Stimulated activated memory B cell treated with anti-CD40 and anti-IgM and Interleukin-4, amounts not matched to agents 10 μg/mL and 1 μg/mL and 100 μg/mL, for 72 hours (primary cell): Measurements from ENCODE around the gene CLRN3.
A peak's percentile ranks its signal among the peaks of the same experiment; 100 is the strongest.

Experiments used
- ATAC-seq: fragments of 150-1000 bp; cut with Tn5 transposase; 2 replicates; pipeline ENCODE4 v1.10.0; 2021
- H3K27ac Mint-ChIP-seq: one replicate; pipeline ENCODE4 v1.8.0; 2022; ENCODE audit warnings: mild to moderate bottlenecking, mixed read lengths
- H3K27me3 Mint-ChIP-seq: one replicate; pipeline ENCODE4 v1.8.0; 2022; ENCODE audit warnings: mixed read lengths
- H3K36me3 Mint-ChIP-seq: one replicate; pipeline ENCODE4 v1.8.0; 2022; ENCODE audit warnings: mixed read lengths
- H3K4me1 Mint-ChIP-seq: one replicate; pipeline ENCODE4 v1.8.0; 2022; ENCODE audit warnings: mixed read lengths
- H3K4me3 Mint-ChIP-seq: one replicate; pipeline ENCODE4 v1.8.0; 2022; ENCODE audit warnings: mild to moderate bottlenecking, moderate library complexity, mixed read lengths
- H3K9me3 Mint-ChIP-seq: one replicate; pipeline ENCODE4 v1.8.0; 2022; ENCODE audit warnings: mixed read lengths

Gene CLRN3

GRCh38 chr10:127877116-127877515, 15.6 kb downstream of the CLRN3 start:
- Mint-ChIP-seq H3K9me3 (no peaks in the 10 kb centered on the region), H3K4me3 (no peak overlapping the region), H3K4me1 (peaks cover 18% of the 10 kb centered on the region), H3K27me3 (peaks cover 13% of the 10 kb centered on the region), H3K36me3 (no peaks in the 10 kb centered on the region), H3K27ac (no peak overlapping the region)
- ATAC-seq: no peak

- Mint-ChIP-seq H3K9me3 (no peaks in the 10 kb centered on the region), H3K4me1 (peaks cover 16% of the 10 kb centered on the region), H3K27me3 (peaks cover 13% of the 10 kb centered on the region), H3K4me3 (no peak overlapping the region), H3K36me3 (no peaks in the 10 kb centered on the region), H3K27ac (no peak overlapping the region)
- no peak for ATAC-seq
Measured at GRCh38 chr10:127875916-127876315, 16.8 kb downstream of the CLRN3 start.

GRCh38 chr10:127875449-127875765, 17.3 kb downstream of the CLRN3 start:
- H3K9me3 Mint-ChIP-seq: no peaks in the 10 kb centered on the region
- H3K4me1 Mint-ChIP-seq: peaks cover 10% of the 10 kb centered on the region
- no peaks in the 10 kb centered on the region for H3K36me3 Mint-ChIP-seq
- H3K27ac Mint-ChIP-seq: no peak overlapping the region
- H3K4me3 Mint-ChIP-seq: no peak overlapping the region
- peaks cover 13% of the 10 kb centered on the region for H3K27me3 Mint-ChIP-seq
- no peak for ATAC-seq

GRCh38 chr10:127874671-127875448, 17.9 kb downstream of the CLRN3 start:
- H3K36me3 Mint-ChIP-seq: no peaks in the 10 kb centered on the region
- peak; percentile 18 for ATAC-seq
- peaks cover under 1% of the 10 kb centered on the region for H3K9me3 Mint-ChIP-seq
- H3K4me1 Mint-ChIP-seq: peaks cover 6% of the 10 kb centered on the region
- peaks cover 13% of the 10 kb centered on the region for H3K27me3 Mint-ChIP-seq
- no peak overlapping the region for H3K4me3 Mint-ChIP-seq
- H3K27ac Mint-ChIP-seq: no peak overlapping the region

- ATAC-seq: peak; percentile 41
Measured at GRCh38 chr10:127873901-127874470, 18.8 kb downstream of the CLRN3 start.

GRCh38 chr10:127872871-127873600, 19.7 kb downstream of the CLRN3 start:
- H3K36me3 Mint-ChIP-seq: no peaks in the 10 kb centered on the region
- peaks cover 10% of the 10 kb centered on the region for H3K9me3 Mint-ChIP-seq
- no peak for ATAC-seq
- H3K27me3 Mint-ChIP-seq: peaks cover 13% of the 10 kb centered on the region
- peaks cover 6% of the 10 kb centered on the region for H3K4me1 Mint-ChIP-seq
- H3K4me3 Mint-ChIP-seq: no peak overlapping the region
- no peak overlapping the region for H3K27ac Mint-ChIP-seq

More at GRCh38 chr10:127873901-127874470, 18.8 kb downstream of the CLRN3 start:
- Mint-ChIP-seq H3K27me3 (peaks cover 13% of the 10 kb centered on the region), H3K4me3 (no peak overlapping the region), H3K9me3 (peaks cover 7% of the 10 kb centered on the region), H3K27ac (no peak overlapping the region), H3K4me1 (peaks cover 6% of the 10 kb centered on the region), H3K36me3 (no peaks in the 10 kb centered on the region)

- Mint-ChIP-seq H3K9me3 (peaks cover 10% of the 10 kb centered on the region), H3K4me3 (no peak overlapping the region), H3K36me3 (no peaks in the 10 kb centered on the region), H3K4me1 (peaks cover 6% of the 10 kb centered on the region), H3K27ac (no peak overlapping the region), H3K27me3 (peaks cover 13% of the 10 kb centered on the region)
- no peak for ATAC-seq
Measured at GRCh38 chr10:127872011-127872761, 20.6 kb downstream of the CLRN3 start.

- Mint-ChIP-seq H3K4me3 (no peak overlapping the region), H3K36me3 (no peaks in the 10 kb centered on the region), H3K27ac (no peak overlapping the region), H3K4me1 (peaks cover 6% of the 10 kb centered on the region), H3K9me3 (peaks cover 10% of the 10 kb centered on the region), H3K27me3 (peaks cover 13% of the 10 kb centered on the region)
- no peak for ATAC-seq
Measured at GRCh38 chr10:127871631-127872010, 21.1 kb downstream of the CLRN3 start.

GRCh38 chr10:127869329-127869728, 23.4 kb downstream of the CLRN3 start:
- Mint-ChIP-seq H3K27me3 (peaks cover 13% of the 10 kb centered on the region), H3K4me3 (no peak overlapping the region), H3K4me1 (peaks cover 6% of the 10 kb centered on the region), H3K27ac (no peak overlapping the region), H3K36me3 (no peaks in the 10 kb centered on the region), H3K9me3 (peaks cover 10% of the 10 kb centered on the region)
- ATAC-seq: no peak

- no peak for ATAC-seq
- Mint-ChIP-seq H3K9me3 (peaks cover 21% of the 10 kb centered on the region), H3K27ac (no peak overlapping the region), H3K4me1 (no peaks in the 10 kb centered on the region), H3K27me3 (peaks cover 6% of the 10 kb centered on the region), H3K36me3 (peaks cover 5% of the 10 kb centered on the region), H3K4me3 (no peak overlapping the region)
Measured at GRCh38 chr10:127867805-127868204, 24.9 kb downstream of the CLRN3 start.

- Mint-ChIP-seq H3K4me1 (no peaks in the 10 kb centered on the region), H3K27ac (no peak overlapping the region), H3K27me3 (no peaks in the 10 kb centered on the region), H3K9me3 (peaks cover 21% of the 10 kb centered on the region), H3K4me3 (no peak overlapping the region), H3K36me3 (peaks cover 5% of the 10 kb centered on the region)
- ATAC-seq: no peak
Measured at GRCh38 chr10:127866276-127867013, 26.3 kb downstream of the CLRN3 start.

- H3K4me1 Mint-ChIP-seq: no peaks in the 10 kb centered on the region
- no peak for ATAC-seq
- peaks cover 5% of the 10 kb centered on the region for H3K36me3 Mint-ChIP-seq
- no peak overlapping the region for H3K4me3 Mint-ChIP-seq
- no peak overlapping the region for H3K27ac Mint-ChIP-seq
- H3K9me3 Mint-ChIP-seq: peaks cover 14% of the 10 kb centered on the region
- no peaks in the 10 kb centered on the region for H3K27me3 Mint-ChIP-seq
Measured at GRCh38 chr10:127863231-127863825, 29.4 kb downstream of the CLRN3 start.

GRCh38 chr10:127860592-127860991, 32.1 kb downstream of the CLRN3 start:
- Mint-ChIP-seq H3K9me3 (peaks cover 14% of the 10 kb centered on the region), H3K4me3 (no peak overlapping the region), H3K27me3 (no peaks in the 10 kb centered on the region), H3K4me1 (peaks cover 2% of the 10 kb centered on the region), H3K36me3 (peaks cover 5% of the 10 kb centered on the region), H3K27ac (no peak overlapping the region)
- no peak for ATAC-seq

GRCh38 chr10:127855976-127856375, 36.8 kb downstream of the CLRN3 start:
- Mint-ChIP-seq H3K4me3 (no peak overlapping the region), H3K9me3 (peaks cover 3% of the 10 kb centered on the region), H3K27ac (peak overlapping the region; percentile 73), H3K27me3 (peaks cover 11% of the 10 kb centered on the region), H3K4me1 (peaks cover 27% of the 10 kb centered on the region), H3K36me3 (no peaks in the 10 kb centered on the region)
- ATAC-seq: no peak
